Psoas muscle (tissue), 8 donors: ENCODE measurements around the gene NPTN. TPM values are rescaled to one million over a fixed set of nuclear protein-coding genes. Genes with fewer than 3 reads are reported as not detected.

Source experiments
- ATAC-seq, 4 donors: fragments of 200-7000 bp; cut with Tn5 transposase; one replicate each; pipeline ENCODE4 v1.9.1; 2020; ENCODE audit warnings: moderate library complexity in 3 of 4, mild to moderate bottlenecking in 2 of 4
- DNase-seq, 2 donors: peaks; one replicate each; pipeline ENCODE4 v3.0.0-alpha.2; 2020
- H3K27ac ChIP-seq: fragments of 200-600 bp; one replicate; pipeline ENCODE4 v1.8.0; 2022
- H3K27me3 ChIP-seq, 3 donors: fragments of 200-600 bp in 1 of 3; one replicate each; pipeline versions ENCODE4 v1.6.1 to v1.8.0; 2013 to 2022; ENCODE audit warnings: low read length in 2 of 3, mild to moderate bottlenecking in 2 of 3, moderate library complexity in 1 of 3; ENCODE audit not compliant: insufficient read depth in 3 of 3
- H3K36me3 ChIP-seq, 2 donors: fragments of 200-600 bp in 1 of 2; one replicate each; pipeline versions ENCODE4 v1.6.1 to v1.8.0; 2013 to 2022; ENCODE audit warnings: low read depth in 1 of 2, mild to moderate bottlenecking in 1 of 2, moderate library complexity in 1 of 2; ENCODE audit not compliant: insufficient read depth in 1 of 2
- H3K4me1 ChIP-seq: fragments of 200-600 bp; one replicate; pipeline ENCODE4 v1.8.0; 2022
- H3K4me3 ChIP-seq: fragments of 200-600 bp; one replicate; pipeline ENCODE4 v1.8.0; 2022; ENCODE audit warnings: mild to moderate bottlenecking
- H3K9me3 ChIP-seq: fragments of 200-600 bp; one replicate; pipeline ENCODE4 v1.8.0; 2022
- CTCF ChIP-seq: fragments of 200-600 bp; IDR thresholded peaks from one replicate; pipeline ENCODE4 v1.8.0; 2022; ENCODE audit warnings: antibody characterized with exemption
- WGBS, 3 donors: extraction: QIAGEN DNeasy Blood & Tissue Kit; methylation state at CpG; one replicate each; pipeline versions ENCODE4 v1.1.6 to v1.1.7; 2013; 5-methylcytosine and 5-hydroxymethylcytosine counted together
- intact Hi-C, 2 donors: fragments of 100-400 bp; cut with DNase I; formaldehyde crosslinking; loops; one replicate each; pipeline versions ENCODE4 v1.11.0 to v1.14.2; 2022
- polyA plus RNA-seq, 3 donors: library from polyadenylated mRNA; stranded (reverse); fragments of 200-250 nt; gene quantifications; one replicate each; pipeline ENCODE4 v1.2.3, GENCODE V29; 2013
- total RNA-seq, 4 donors: library from RNA; stranded (reverse); fragmentation: NEBNext Ultra II Directional in 2 of 4; extraction: Animal tissue kit (Norgen Biotek cat#: 25700) in 2 of 4; gene quantifications; one replicate each; pipeline versions ENCODE4 v1.2.1 to v1.2.4, GENCODE V29; 2021 to 2023
- donor health status: healthy with polysubstance abuse.
- donor health status: DM: no; HTN: no; CAD: no; lungs with moderate emphysema.
- donor health status: Bipolar disorder and iron deficiency.
- donor health status: healthy.
- donor health status: DM: yes; HTN: yes; CAD: no.
- donor health status: DM: no; HTN: no; CAD: no.
- donor health status: DM: no; HTN: no; CAD: no.
- donor health status: DM: yes; HTN: yes; CAD: no.

The NPTN gene
- total and polyA plus RNA-seq, 7 donors, result 26.3 to 41.1 (median 32.1) TPM

GRCh38 chr15:73617301-73617831, 15.8 kb downstream of the NPTN start:
- intact Hi-C loops, result no loop called here
- H3K4me3 ChIP-seq, result no peak overlapping the region
- no peak for TF ChIP-seq CTCF
- no peaks in the 10 kb centered on the region for H3K36me3 ChIP-seq
- H3K4me1 ChIP-seq, result peaks cover 54% of the 10 kb centered on the region
- no peaks in the 10 kb centered on the region for H3K27me3 ChIP-seq
- no peaks in the 10 kb centered on the region for H3K9me3 ChIP-seq
- no peak for DNase-seq
- 15 to 42% (median 37%) methylated on average over 2 of the region's 2 CpGs for WGBS, 3 donors
- peak in 3 of 4 donors; percentile 45 to 57 (median 53) for ATAC-seq
- no peak overlapping the region for H3K27ac ChIP-seq

GRCh38 chr15:73608941-73609340, 24.2 kb downstream of the NPTN start:
- TF ChIP-seq CTCF, result no peak
- Histone ChIP-seq H3K27ac (no peak overlapping the region), H3K36me3 (no peaks in the 10 kb centered on the region), H3K4me3 (no peak overlapping the region), H3K9me3 (no peaks in the 10 kb centered on the region), H3K27me3 (no peaks in the 10 kb centered on the region), H3K4me1 (peaks cover 51% of the 10 kb centered on the region)
- WGBS, 3 donors, result 65 to 76% (median 69%) methylated on average over 2 of the region's 2 CpGs
- no peak for ATAC-seq
- DNase-seq, result no peak
- intact Hi-C loops, result no loop called here

GRCh38 chr15:73608475-73608874, 24.7 kb downstream of the NPTN start:
- no peak overlapping the region for H3K27ac ChIP-seq
- intact Hi-C loops, result no loop called here
- DNase-seq (no peak), ATAC-seq (no peak)
- no peak for TF ChIP-seq CTCF
- H3K36me3 ChIP-seq, result no peaks in the 10 kb centered on the region
- H3K9me3 ChIP-seq, result no peaks in the 10 kb centered on the region
- WGBS, 3 donors, result 73 to 79% (median 78%) methylated on average over 1 of the region's 1 CpG
- no peaks in the 10 kb centered on the region for H3K27me3 ChIP-seq
- H3K4me1 ChIP-seq, result peaks cover 56% of the 10 kb centered on the region
- no peak overlapping the region for H3K4me3 ChIP-seq

GRCh38 chr15:73607843-73608242, 25.3 kb downstream of the NPTN start:
- intact Hi-C loops, result no loop called here
- ATAC-seq (no peak), DNase-seq (no peak)
- H3K27me3 ChIP-seq, result no peaks in the 10 kb centered on the region
- H3K4me3 ChIP-seq, result no peak overlapping the region
- WGBS, 3 donors, result 55 to 78% (median 67%) methylated on average over 1 of the region's 1 CpG
- no peak for TF ChIP-seq CTCF
- H3K4me1 ChIP-seq, result peaks cover 62% of the 10 kb centered on the region
- no peaks in the 10 kb centered on the region for H3K9me3 ChIP-seq
- H3K36me3 ChIP-seq, result no peaks in the 10 kb centered on the region
- H3K27ac ChIP-seq, result no peak overlapping the region

GRCh38 chr15:73607405-73607804, 25.8 kb downstream of the NPTN start:
- DNase-seq (no peak), ATAC-seq (no peak)
- no peak for TF ChIP-seq CTCF
- Histone ChIP-seq H3K27me3 (no peaks in the 10 kb centered on the region), H3K27ac (no peak overlapping the region), H3K9me3 (no peaks in the 10 kb centered on the region), H3K4me3 (no peak overlapping the region), H3K36me3 (no peaks in the 10 kb centered on the region), H3K4me1 (peaks cover 67% of the 10 kb centered on the region)
- WGBS, 3 donors, result 62 to 81% (median 76%) methylated on average over 2 of the region's 2 CpGs
- intact Hi-C loops, result no loop called here
